B cell (primary cell): ENCODE measurements around the gene RPAP3.

Experiments used
- CTCF ChIP-seq: fragments of 200-600 bp; IDR thresholded peaks from one replicate; pipeline ENCODE4 v1.8.0; 2022; ENCODE audit warnings: antibody characterized with exemption, mild to moderate bottlenecking
- EZH2 ChIP-seq: IDR thresholded peaks from 2 replicates; pipeline ENCODE4 v1.6.1; 2012; ENCODE audit warnings: borderline replicate concordance, low read depth, mild to moderate bottlenecking, moderate library complexity, low read length; ENCODE audit not compliant: insufficient read depth, poor library complexity, severe bottlenecking

GRCh38 chr12:47704719-47705118 lies 1.1 kb downstream of the RPAP3 start:
- TF ChIP-seq CTCF (no peak), EZH2 (no peak)
